Measurements from ENCODE around the gene FANCM.
A peak's percentile ranks its signal among the peaks of the same experiment; 100 is the strongest.
"Not testable (repeated sequence)": the region's sequence is repeated elsewhere in the genome, so short reads cannot be mapped to it uniquely, and the experiment has no call there.

Gene FANCM

DNA sequence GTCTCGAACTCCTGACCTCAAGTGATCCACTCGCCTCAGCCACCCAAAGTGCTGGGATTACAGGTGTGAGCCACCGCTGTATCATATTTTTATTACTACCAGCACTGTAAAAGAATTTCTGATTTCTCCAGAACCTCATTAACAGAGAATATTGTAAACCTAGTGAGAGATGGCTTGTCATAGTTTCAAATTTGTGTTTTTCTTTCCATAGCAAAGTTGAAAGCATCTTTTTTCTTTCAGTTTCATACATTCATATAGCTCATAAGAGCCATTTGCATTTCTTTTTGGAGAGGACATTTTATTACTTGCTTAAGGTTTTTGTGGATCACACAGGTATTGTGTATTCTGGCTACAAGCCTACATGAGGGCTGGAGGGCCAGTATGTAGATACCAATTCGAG lies 59.2 kb downstream of the FANCM start:
- peak overlapping the region; percentile 23 for H3K27ac Mint-ChIP-seq
- H3K27me3 Mint-ChIP-seq, result no peaks in the 10 kb centered on the region
- H3K4me3 Mint-ChIP-seq, result no peak overlapping the region
- peaks cover 7% of the 10 kb centered on the region for H3K36me3 Mint-ChIP-seq
- no peaks in the 10 kb centered on the region for H3K9me3 Mint-ChIP-seq
- peaks cover 8% of the 10 kb centered on the region for H3K4me1 Mint-ChIP-seq

DNA sequence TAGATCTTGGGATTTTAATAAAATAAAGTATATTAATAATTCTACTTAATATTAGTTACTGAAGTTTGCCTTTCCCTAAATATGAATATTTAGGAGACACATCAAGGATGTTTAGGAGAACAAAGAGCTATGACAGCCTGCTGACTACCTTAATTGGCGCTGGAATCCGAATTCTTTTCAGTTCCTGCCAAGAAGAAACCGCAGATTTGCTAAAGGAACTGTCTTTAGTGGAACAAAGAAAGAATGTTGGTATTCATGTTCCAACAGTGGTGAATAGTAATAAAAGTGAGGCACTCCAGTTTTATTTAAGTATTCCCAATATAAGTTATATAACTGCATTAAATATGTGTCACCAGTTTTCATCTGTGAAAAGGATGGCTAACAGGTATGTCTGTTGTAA lies 62.8 kb downstream of the FANCM start:
- Mint-ChIP-seq H3K4me3 (no peak overlapping the region), H3K36me3 (peaks cover 5% of the 10 kb centered on the region), H3K9me3 (no peaks in the 10 kb centered on the region), H3K27ac (no peak overlapping the region), H3K27me3 (no peaks in the 10 kb centered on the region), H3K4me1 (peaks cover 8% of the 10 kb centered on the region)

DNA sequence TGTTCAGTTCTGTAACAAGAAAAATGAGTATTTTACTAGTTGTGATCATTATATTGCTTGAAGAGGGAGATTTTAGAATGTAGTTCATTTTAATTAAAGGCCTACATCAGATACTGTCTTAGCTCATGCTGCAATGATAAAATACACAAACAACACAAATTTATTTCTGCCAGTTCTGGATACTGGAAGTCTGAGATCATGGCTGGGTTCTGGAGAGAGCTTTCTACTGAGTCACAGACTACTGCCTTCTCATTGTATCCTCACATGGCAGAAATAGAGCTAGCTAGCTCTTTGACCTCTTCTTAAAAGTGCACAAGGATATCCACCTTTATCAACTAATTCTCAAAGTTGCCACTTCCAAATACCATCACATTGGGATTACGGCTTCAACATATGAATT lies 63.5 kb downstream of the FANCM start:
- no peaks in the 10 kb centered on the region for H3K9me3 Mint-ChIP-seq
- peaks cover 5% of the 10 kb centered on the region for H3K36me3 Mint-ChIP-seq
- H3K4me1 Mint-ChIP-seq, result peaks cover 8% of the 10 kb centered on the region
- H3K27me3 Mint-ChIP-seq, result no peaks in the 10 kb centered on the region
- no peak overlapping the region for H3K27ac Mint-ChIP-seq
- H3K4me3 Mint-ChIP-seq, result no peak overlapping the region

DNA sequence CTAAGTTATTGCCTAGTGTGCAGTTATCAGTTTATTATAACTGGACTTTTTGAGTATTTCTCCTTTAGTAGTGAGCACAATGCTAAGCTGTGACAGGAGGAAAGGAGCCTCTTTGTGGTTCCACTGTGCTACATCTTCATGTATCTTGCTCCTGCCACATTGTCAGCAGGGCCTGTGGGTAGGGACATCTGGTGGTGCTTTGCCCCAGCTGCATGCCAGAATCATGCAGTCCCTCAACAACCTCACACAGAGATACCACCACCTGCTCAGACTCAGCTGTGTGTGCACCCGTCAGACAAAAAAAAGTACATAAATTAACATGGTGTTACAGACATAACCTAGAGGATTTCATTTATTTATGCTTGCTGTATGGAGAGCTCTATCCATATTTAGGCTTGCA lies 66.2 kb downstream of the FANCM start:
- Mint-ChIP-seq H3K9me3 (peaks cover 4% of the 10 kb centered on the region), H3K27me3 (no peaks in the 10 kb centered on the region), H3K4me3 (no peak overlapping the region), H3K27ac (no peak overlapping the region), H3K4me1 (no peaks in the 10 kb centered on the region), H3K36me3 (peaks cover 8% of the 10 kb centered on the region)

- H3K4me1 Mint-ChIP-seq, result no peaks in the 10 kb centered on the region
- peaks cover 11% of the 10 kb centered on the region for H3K36me3 Mint-ChIP-seq
- no peaks in the 10 kb centered on the region for H3K27me3 Mint-ChIP-seq
- H3K9me3 Mint-ChIP-seq, result peaks cover 5% of the 10 kb centered on the region
- H3K4me3 Mint-ChIP-seq, result no peak overlapping the region
- H3K27ac Mint-ChIP-seq, result peak overlapping the region; percentile 41
Observed at GRCh38 chr14:45204241-45204640, 68.5 kb downstream of the FANCM start.

- no peaks in the 10 kb centered on the region for H3K27me3 Mint-ChIP-seq
- H3K27ac Mint-ChIP-seq, result no peak overlapping the region
- no peaks in the 10 kb centered on the region for H3K4me1 Mint-ChIP-seq
- peaks cover 5% of the 10 kb centered on the region for H3K9me3 Mint-ChIP-seq
- peaks cover 17% of the 10 kb centered on the region for H3K36me3 Mint-ChIP-seq
- H3K4me3 Mint-ChIP-seq, result no peak overlapping the region
Observed at GRCh38 chr14:45210159-45210558, 74.4 kb downstream of the FANCM start.

GRCh38 chr14:45211295-45211694 lies 75.6 kb downstream of the FANCM start:
- H3K27ac Mint-ChIP-seq, result no peak overlapping the region
- no peaks in the 10 kb centered on the region for H3K4me1 Mint-ChIP-seq
- H3K4me3 Mint-ChIP-seq, result no peak overlapping the region
- H3K36me3 Mint-ChIP-seq, result peaks cover 14% of the 10 kb centered on the region
- peaks cover 5% of the 10 kb centered on the region for H3K9me3 Mint-ChIP-seq
- no peaks in the 10 kb centered on the region for H3K27me3 Mint-ChIP-seq

GRCh38 chr14:45212231-45212630 lies 76.5 kb downstream of the FANCM start:
- no peaks in the 10 kb centered on the region for H3K9me3 Mint-ChIP-seq
- H3K36me3 Mint-ChIP-seq, result peaks cover 10% of the 10 kb centered on the region
- H3K27ac Mint-ChIP-seq, result no peak overlapping the region
- no peak overlapping the region for H3K4me3 Mint-ChIP-seq
- H3K27me3 Mint-ChIP-seq, result no peaks in the 10 kb centered on the region
- no peaks in the 10 kb centered on the region for H3K4me1 Mint-ChIP-seq

DNA sequence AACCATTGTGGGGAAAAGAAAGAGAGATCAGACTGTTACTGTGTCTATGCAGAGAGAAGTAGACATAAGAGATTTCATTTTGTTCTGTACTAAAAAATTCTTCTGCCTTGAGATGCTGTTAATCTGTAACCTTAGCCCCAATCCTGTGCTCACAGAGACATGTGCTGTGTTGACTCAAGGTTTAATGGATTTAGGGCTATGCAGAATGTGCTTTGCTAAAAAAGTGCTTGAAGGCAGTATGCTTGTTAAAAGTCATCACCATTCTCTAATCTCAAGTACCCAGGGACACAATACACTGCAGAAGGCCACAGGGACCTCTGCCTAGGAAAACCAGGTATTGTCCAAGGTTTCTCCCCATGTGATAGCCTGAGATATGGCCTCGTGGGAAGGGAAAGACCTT lies 78.0 kb downstream of the FANCM start:
- H3K9me3 Mint-ChIP-seq, H3K4me3 Mint-ChIP-seq, H3K36me3 Mint-ChIP-seq, H3K27me3 Mint-ChIP-seq, H3K27ac Mint-ChIP-seq, H3K4me1 Mint-ChIP-seq: not testable (repeated sequence)

DNA sequence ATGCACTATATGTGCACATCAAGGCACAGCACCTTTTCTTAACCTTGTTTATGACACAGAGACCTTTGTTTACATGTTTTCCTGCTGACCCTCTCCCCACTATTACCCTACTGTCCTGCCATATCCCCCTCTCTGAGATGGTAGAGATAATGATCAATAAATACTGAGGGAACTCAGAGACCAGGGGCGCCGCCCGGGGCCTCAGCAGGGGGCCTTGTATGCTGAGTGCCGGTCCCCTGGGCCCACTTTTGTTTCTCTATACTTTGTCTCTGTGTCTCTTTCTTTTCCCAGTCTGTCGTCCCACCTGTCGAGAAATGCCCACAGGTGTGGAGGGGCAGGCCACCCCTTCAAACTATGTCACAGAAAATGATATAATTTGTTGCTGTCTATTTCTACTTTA lies 78.6 kb downstream of the FANCM start:
- not testable (repeated sequence) for H3K27me3 Mint-ChIP-seq, H3K27ac Mint-ChIP-seq, H3K4me3 Mint-ChIP-seq, H3K4me1 Mint-ChIP-seq, H3K36me3 Mint-ChIP-seq, H3K9me3 Mint-ChIP-seq

- Mint-ChIP-seq H3K4me3 (no peak overlapping the region), H3K4me1 (peaks cover 10% of the 10 kb centered on the region), H3K36me3 (peaks cover 27% of the 10 kb centered on the region), H3K9me3 (no peaks in the 10 kb centered on the region), H3K27me3 (no peaks in the 10 kb centered on the region), H3K27ac (no peak overlapping the region)
Observed at GRCh38 chr14:45222485-45223262, 86.9 kb downstream of the FANCM start.

- Mint-ChIP-seq H3K9me3 (no peaks in the 10 kb centered on the region), H3K4me3 (no peak overlapping the region), H3K36me3 (peaks cover 38% of the 10 kb centered on the region), H3K27ac (no peak overlapping the region), H3K27me3 (no peaks in the 10 kb centered on the region), H3K4me1 (peaks cover 10% of the 10 kb centered on the region)
Observed at GRCh38 chr14:45227566-45227965, 91.8 kb downstream of the FANCM start.

- Mint-ChIP-seq H3K9me3 (no peaks in the 10 kb centered on the region), H3K36me3 (peaks cover 21% of the 10 kb centered on the region), H3K4me3 (no peak overlapping the region), H3K4me1 (no peaks in the 10 kb centered on the region), H3K27me3 (no peaks in the 10 kb centered on the region), H3K27ac (no peak overlapping the region)
Observed at GRCh38 chr14:45238988-45239387, 103.3 kb downstream of the FANCM start.

GRCh38 chr14:45242706-45243105 lies 107.0 kb downstream of the FANCM start:
- Mint-ChIP-seq H3K9me3 (no peaks in the 10 kb centered on the region), H3K4me3 (no peak overlapping the region), H3K36me3 (peaks cover 15% of the 10 kb centered on the region), H3K4me1 (no peaks in the 10 kb centered on the region), H3K27me3 (no peaks in the 10 kb centered on the region), H3K27ac (no peak overlapping the region)

DNA sequence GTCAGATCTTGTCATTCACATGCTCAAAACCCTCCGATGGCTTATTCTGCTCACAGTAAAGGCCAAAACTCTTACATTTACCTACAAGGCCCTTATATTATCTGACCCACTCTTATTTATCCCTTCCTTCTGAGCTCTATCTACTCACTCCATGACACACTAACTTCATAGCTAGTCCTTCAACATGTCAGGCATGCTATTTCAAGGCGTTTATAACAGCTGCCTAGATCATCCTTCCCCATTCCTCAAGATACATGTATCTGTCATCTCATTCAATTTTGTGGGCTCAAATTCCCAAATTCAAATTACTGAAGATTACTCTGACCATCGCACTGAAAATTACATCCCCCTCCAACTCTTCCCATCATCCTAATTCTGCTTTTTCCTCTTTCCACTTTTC lies 110.4 kb downstream of the FANCM start:
- Mint-ChIP-seq H3K27ac (no peak overlapping the region), H3K4me1 (peaks cover 10% of the 10 kb centered on the region), H3K36me3 (peaks cover 6% of the 10 kb centered on the region), H3K27me3 (no peaks in the 10 kb centered on the region), H3K4me3 (no peak overlapping the region), H3K9me3 (no peaks in the 10 kb centered on the region)

- peaks cover 4% of the 10 kb centered on the region for H3K36me3 Mint-ChIP-seq
- no peaks in the 10 kb centered on the region for H3K27me3 Mint-ChIP-seq
- no peak overlapping the region for H3K4me3 Mint-ChIP-seq
- H3K9me3 Mint-ChIP-seq, result no peaks in the 10 kb centered on the region
- H3K4me1 Mint-ChIP-seq, result peaks cover 15% of the 10 kb centered on the region
- no peak overlapping the region for H3K27ac Mint-ChIP-seq
Observed at GRCh38 chr14:45246691-45247090, 111.0 kb downstream of the FANCM start.

DNA sequence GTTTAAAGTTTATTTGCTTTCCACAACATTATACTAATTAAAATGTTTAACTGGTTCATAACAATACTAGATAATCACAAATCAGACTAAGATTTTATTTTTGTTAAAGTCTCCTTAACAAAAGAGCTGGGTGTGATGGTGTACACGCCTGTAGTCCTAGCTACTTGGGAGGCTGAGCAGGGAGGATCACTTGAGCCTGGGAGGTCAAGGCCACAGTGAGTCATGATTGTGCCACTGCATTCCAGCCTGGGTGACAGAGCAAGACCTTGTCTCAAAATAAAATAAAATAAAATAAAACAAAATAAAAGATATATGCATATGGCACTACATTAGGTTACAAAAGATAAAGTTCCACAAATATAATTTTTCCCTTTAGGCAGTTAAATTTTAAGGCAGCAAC lies 111.7 kb downstream of the FANCM start:
- H3K27me3 Mint-ChIP-seq, result no peaks in the 10 kb centered on the region
- no peaks in the 10 kb centered on the region for H3K9me3 Mint-ChIP-seq
- H3K27ac Mint-ChIP-seq, result no peak overlapping the region
- peaks cover 19% of the 10 kb centered on the region for H3K4me1 Mint-ChIP-seq
- H3K4me3 Mint-ChIP-seq, result no peak overlapping the region
- no peaks in the 10 kb centered on the region for H3K36me3 Mint-ChIP-seq

Data from activated naive CD4-positive, alpha-beta T cell treated with anti-CD3 and anti-CD28 coated beads, Interleukin-2, amount 50 U/mL, for 24 hours (primary cell).